Activated naive CD8-positive, alpha-beta T cell (primary cell): ENCODE measurements around the gene TERF2IP.

Experiments used
- H3K27ac Mint-ChIP-seq: one replicate; pipeline ENCODE4 v1.8.0; 2021; ENCODE audit warnings: mixed read lengths
- H3K27me3 Mint-ChIP-seq: one replicate; pipeline ENCODE4 v1.8.0; 2021; ENCODE audit warnings: mixed read lengths
- H3K36me3 Mint-ChIP-seq: one replicate; pipeline ENCODE4 v1.8.0; 2021; ENCODE audit warnings: mixed read lengths
- H3K4me1 Mint-ChIP-seq: one replicate; pipeline ENCODE4 v1.8.0; 2021; ENCODE audit warnings: low read depth, mixed read lengths
- H3K4me3 Mint-ChIP-seq: one replicate; pipeline ENCODE4 v1.8.0; 2021; ENCODE audit warnings: mild to moderate bottlenecking, mixed read lengths
- H3K9me3 Mint-ChIP-seq: one replicate; pipeline ENCODE4 v1.8.0; 2021; ENCODE audit warnings: low read depth, mixed read lengths

The TERF2IP gene

DNA sequence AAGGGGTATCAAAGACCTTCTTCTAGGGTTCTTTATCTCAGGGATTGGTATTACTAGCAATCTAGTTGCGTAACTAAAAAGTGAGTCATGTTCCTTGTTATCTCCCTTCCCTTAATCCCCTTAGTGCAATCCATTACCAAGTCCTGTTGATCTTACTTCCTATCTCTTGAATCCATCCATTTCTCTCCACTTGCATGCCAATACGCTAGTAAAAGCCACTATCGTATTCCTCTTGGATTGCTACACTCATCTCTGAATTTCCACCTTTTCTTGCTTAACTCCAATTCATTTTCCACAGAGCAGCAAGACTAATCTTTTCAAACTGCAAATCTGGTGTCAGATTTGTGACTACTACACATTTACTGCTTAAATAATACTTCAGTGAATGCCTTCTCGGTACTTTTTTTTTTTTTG, 22.6 kb upstream of the TERF2IP start:
- peak overlapping the region; percentile 46 for H3K27ac Mint-ChIP-seq

DNA sequence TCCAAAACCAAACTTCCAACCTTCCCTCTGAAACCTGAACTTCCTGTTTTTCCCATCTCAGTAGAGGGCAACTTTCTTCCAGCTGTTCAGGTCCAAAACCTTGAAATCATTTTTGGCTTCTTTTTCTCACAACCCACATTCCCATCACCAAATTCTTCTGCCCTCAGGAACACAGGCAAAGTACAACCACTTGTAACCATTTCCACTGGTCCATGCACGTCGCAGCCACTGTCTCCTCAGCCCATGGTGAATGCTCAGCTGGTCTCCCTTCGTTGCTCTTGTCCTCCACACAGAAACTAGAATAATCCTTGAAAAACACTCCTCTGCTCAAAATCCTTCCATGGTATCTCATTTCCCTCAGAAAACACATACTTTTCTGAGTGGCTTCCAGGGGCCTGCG, 20.8 kb upstream of the TERF2IP start:
- H3K9me3 Mint-ChIP-seq = no peaks in the 10 kb centered on the region
- peak overlapping the region; percentile 69 for H3K27ac Mint-ChIP-seq
- no peaks in the 10 kb centered on the region for H3K27me3 Mint-ChIP-seq
- peak overlapping the region; percentile 32 for H3K4me3 Mint-ChIP-seq
- peaks cover 49% of the 10 kb centered on the region for H3K4me1 Mint-ChIP-seq
- H3K36me3 Mint-ChIP-seq = peaks cover 31% of the 10 kb centered on the region

More for the DNA sequence above, 22.6 kb upstream of the TERF2IP start:
- Mint-ChIP-seq H3K4me1 (peaks cover 67% of the 10 kb centered on the region), H3K27me3 (no peaks in the 10 kb centered on the region), H3K4me3 (peak overlapping the region; percentile 51), H3K36me3 (peaks cover 33% of the 10 kb centered on the region), H3K9me3 (no peaks in the 10 kb centered on the region)

DNA sequence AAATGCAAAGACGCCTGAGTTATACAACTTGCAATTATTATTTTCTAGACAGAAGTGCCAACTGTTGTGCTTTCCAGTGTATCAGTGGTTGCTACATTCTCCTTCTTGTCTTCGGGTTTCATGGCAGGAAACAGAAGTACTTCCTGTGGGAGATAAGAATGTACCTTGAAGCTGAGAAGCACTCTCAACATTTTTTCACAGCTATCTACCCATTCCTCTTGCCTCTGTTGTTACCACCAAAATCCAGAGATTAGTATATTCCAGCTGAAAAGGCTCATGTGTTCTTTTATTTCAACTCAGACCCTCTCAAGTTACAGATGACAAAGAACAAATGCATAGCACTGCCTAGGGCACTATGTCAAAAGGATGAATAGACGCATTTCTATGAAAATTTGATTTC, 19.7 kb upstream of the TERF2IP start:
- peaks cover 41% of the 10 kb centered on the region for H3K4me1 Mint-ChIP-seq
- peaks cover 31% of the 10 kb centered on the region for H3K36me3 Mint-ChIP-seq
- H3K4me3 Mint-ChIP-seq = peak overlapping the region; percentile 14
- no peaks in the 10 kb centered on the region for H3K27me3 Mint-ChIP-seq
- no peaks in the 10 kb centered on the region for H3K9me3 Mint-ChIP-seq
- peak overlapping the region; percentile 69 for H3K27ac Mint-ChIP-seq

DNA sequence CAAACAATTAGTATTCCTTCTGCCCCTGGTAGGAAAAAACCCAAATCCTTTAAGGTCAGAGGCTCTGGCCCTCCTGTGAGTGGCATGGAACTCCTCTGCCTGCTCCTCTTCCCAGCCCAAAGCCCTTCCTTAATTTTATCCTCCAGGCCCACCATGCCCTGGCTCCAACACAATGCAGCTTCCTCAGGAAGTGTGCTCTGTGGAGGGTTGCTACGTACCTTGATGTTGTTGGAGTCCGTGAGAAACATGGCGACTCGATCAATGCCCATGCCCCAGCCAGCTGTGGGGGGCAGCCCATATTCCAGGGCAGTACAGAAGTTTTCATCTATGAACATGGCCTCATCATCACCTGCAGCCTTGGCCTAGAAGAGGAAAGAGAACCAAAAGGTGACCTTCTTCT, 19.2 kb upstream of the TERF2IP start:
- no peak overlapping the region for H3K4me3 Mint-ChIP-seq
- H3K27ac Mint-ChIP-seq = peak overlapping the region; percentile 69

DNA sequence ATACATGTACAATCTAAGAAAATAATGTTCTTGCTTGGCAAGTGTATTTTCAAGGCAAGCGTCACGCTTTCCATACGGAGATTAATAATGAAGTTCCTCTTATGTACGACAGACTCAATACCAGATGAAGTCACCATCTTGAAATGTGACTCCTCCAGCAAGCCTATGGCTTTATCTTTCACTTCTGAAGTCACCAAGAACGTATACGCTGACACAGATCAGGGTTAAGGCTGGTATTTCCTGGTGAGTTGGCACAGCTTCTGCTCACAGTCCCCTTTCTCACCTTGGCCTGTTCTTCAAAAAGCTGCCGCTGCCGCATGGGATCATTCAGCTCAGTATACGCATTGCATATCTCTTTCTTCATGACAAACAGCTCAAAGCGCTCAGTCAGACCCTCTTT, 18.4 kb upstream of the TERF2IP start:
- H3K36me3 Mint-ChIP-seq = peaks cover 33% of the 10 kb centered on the region
- H3K9me3 Mint-ChIP-seq = no peaks in the 10 kb centered on the region
- peaks cover 36% of the 10 kb centered on the region for H3K4me1 Mint-ChIP-seq
- peak overlapping the region; percentile 56 for H3K27ac Mint-ChIP-seq
- H3K27me3 Mint-ChIP-seq = no peaks in the 10 kb centered on the region
- peak overlapping the region; percentile 2 for H3K4me3 Mint-ChIP-seq

More for the DNA sequence above, 19.2 kb upstream of the TERF2IP start:
- Mint-ChIP-seq H3K4me1 (peaks cover 38% of the 10 kb centered on the region), H3K27me3 (no peaks in the 10 kb centered on the region), H3K36me3 (peaks cover 33% of the 10 kb centered on the region), H3K9me3 (no peaks in the 10 kb centered on the region)

DNA sequence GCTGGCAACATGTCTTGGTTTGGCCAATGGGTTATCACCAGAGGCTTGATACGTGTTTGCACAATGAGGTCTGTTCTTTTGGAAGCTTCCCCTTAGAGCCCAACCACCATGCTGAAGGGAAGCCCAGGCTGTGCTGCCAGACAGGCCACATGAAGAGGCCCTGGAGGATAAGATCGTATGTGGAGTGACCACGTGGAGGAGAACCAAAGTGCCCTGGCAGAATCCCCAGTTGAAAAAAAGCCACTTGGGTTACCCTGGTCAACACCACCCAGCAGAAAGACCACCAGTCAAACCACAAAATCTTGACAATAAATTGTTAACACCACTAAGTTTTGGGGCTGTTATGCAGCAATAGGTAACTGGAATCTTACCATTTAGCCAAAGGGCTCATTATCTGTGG, 17.5 kb upstream of the TERF2IP start:
- H3K27ac Mint-ChIP-seq = no peak overlapping the region
- peaks cover 34% of the 10 kb centered on the region for H3K4me1 Mint-ChIP-seq
- H3K4me3 Mint-ChIP-seq = no peak overlapping the region
- H3K36me3 Mint-ChIP-seq = peaks cover 29% of the 10 kb centered on the region
- no peaks in the 10 kb centered on the region for H3K9me3 Mint-ChIP-seq
- H3K27me3 Mint-ChIP-seq = no peaks in the 10 kb centered on the region

DNA sequence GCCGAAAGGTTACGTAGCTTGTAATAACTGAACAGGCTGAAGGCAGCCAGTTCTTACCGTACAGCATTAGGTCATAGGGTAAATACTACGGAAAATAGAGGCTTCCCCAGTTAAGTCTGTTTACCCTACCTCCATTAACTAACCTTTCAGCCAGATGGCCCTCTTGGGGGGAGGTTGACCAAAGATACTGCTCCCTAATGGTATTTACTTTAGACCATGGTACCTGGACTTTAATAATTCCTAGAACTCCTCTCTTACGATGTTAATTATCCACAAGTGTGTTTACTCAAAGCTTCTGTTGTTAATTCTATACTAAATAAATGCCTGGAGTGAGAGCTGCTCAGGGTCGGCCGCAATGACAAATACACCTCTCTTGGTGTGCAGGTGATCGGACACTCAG, 14.7 kb upstream of the TERF2IP start:
- no peak overlapping the region for H3K27ac Mint-ChIP-seq
- H3K4me3 Mint-ChIP-seq = no peak overlapping the region
- H3K27me3 Mint-ChIP-seq = no peaks in the 10 kb centered on the region
- no peaks in the 10 kb centered on the region for H3K9me3 Mint-ChIP-seq
- H3K4me1 Mint-ChIP-seq = peaks cover 19% of the 10 kb centered on the region
- peaks cover 18% of the 10 kb centered on the region for H3K36me3 Mint-ChIP-seq

DNA sequence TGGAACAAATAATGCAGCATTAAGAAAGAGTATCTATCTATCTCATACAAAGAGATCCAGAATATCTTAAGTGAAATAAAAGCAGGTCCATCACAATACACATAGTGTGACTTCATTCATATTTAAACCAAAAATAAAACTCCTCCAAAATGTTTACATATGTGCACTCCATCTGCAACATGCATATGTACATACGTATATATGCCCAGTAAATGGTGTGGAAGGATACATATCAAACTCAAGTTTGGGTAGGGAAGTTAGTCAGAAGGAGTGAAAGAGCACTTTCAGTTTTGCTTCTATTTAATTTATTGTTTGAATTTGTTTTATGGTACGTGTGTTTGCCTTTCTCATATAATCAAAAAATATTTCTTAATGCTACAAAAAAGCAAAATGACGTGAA, 12.5 kb upstream of the TERF2IP start:
- no peak overlapping the region for H3K4me3 Mint-ChIP-seq
- H3K36me3 Mint-ChIP-seq = peaks cover 11% of the 10 kb centered on the region
- peak overlapping the region; percentile 8 for H3K27ac Mint-ChIP-seq
- no peaks in the 10 kb centered on the region for H3K27me3 Mint-ChIP-seq
- no peaks in the 10 kb centered on the region for H3K9me3 Mint-ChIP-seq
- H3K4me1 Mint-ChIP-seq = peaks cover 8% of the 10 kb centered on the region

DNA sequence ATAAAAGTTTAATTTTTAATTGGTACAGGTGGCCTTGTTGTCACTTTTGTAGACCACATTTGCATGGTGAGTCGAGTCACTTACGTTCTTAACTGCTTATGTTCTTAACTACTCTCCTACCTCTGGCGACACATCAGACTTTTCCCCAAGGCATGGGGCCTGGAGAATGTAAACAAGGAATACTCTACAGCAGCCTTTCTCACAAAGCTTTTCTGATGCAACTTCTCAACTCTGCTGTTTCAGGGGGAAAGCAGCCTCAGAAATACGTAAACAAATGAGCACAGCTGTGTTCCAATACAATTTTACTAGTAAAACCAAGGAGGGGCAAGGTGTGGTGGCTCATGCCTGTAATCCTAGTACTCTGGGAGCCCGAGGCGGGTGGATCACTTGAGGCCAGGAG, 7.0 kb upstream of the TERF2IP start:
- H3K4me1 Mint-ChIP-seq = peaks cover 46% of the 10 kb centered on the region
- no peaks in the 10 kb centered on the region for H3K27me3 Mint-ChIP-seq
- peaks cover 10% of the 10 kb centered on the region for H3K36me3 Mint-ChIP-seq
- peak overlapping the region; percentile 22 for H3K27ac Mint-ChIP-seq
- H3K9me3 Mint-ChIP-seq = no peaks in the 10 kb centered on the region
- no peak overlapping the region for H3K4me3 Mint-ChIP-seq

DNA sequence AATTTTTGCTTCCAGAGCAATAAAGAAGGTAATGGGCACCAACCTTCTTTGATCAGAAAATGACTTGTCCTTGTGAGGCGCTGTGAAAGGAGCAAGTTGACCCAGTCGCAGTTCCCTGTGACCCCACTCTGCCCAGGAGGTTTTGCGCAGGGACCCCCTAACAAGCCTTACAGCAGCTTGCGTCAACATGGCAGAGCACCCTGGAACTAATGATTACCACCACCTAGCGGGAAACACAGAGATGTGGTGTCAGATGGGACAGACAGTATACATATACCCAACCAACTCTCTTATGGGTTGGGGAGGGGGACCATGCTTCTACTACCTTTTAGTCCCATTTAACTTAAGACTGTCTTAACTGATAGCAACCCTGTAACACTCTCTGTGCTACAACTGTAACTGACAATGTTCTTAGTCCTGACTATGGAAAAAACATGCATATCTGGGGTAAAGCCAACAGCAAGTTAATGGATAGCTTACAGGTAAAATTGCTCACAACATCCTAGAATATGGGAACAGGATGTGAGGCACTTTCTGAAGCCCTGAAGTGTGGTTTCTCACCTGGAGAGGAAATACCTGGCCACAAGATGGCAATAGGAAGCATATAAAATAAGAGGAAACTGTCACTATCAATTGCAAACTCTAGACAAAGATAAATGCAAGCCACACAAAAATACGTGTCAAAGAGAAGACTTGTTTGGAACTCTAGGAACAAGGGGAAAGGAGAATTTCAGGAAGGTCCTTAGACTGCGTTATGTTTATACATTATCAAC, 3.1 kb upstream of the TERF2IP start:
- H3K9me3 Mint-ChIP-seq = no peaks in the 10 kb centered on the region

DNA sequence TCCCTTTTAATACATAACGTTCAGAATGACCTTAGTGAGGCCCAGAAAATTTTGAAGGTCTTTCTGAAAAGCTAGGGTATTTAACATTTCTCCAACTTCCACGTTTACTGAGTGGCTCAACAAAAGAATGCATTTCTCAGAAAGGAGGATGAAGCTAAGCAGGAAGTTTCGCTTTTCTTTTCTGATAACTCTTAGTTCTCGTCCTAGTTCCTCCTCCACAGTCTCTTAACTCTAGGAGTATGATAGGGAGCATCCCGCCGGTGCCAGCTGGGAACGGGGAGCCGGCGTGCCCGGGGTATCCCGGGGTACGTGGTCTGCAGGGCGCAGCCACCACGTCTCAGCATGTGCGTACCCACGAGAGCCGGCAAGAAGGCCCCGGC, 471 bp upstream of the TERF2IP start:
- peak overlapping the region; percentile 99 for H3K27ac Mint-ChIP-seq
- H3K4me3 Mint-ChIP-seq = peak overlapping the region; percentile 98
- peaks cover 12% of the 10 kb centered on the region for H3K36me3 Mint-ChIP-seq
- H3K9me3 Mint-ChIP-seq = no peaks in the 10 kb centered on the region
- H3K27me3 Mint-ChIP-seq = no peaks in the 10 kb centered on the region
- peaks cover 58% of the 10 kb centered on the region for H3K4me1 Mint-ChIP-seq

More for the DNA sequence above, 3.1 kb upstream of the TERF2IP start:
- peak overlapping the region; percentile 98 for H3K4me3 Mint-ChIP-seq
- no peaks in the 10 kb centered on the region for H3K27me3 Mint-ChIP-seq
- H3K27ac Mint-ChIP-seq = peak overlapping the region; percentile 82
- peaks cover 56% of the 10 kb centered on the region for H3K4me1 Mint-ChIP-seq
- peaks cover 10% of the 10 kb centered on the region for H3K36me3 Mint-ChIP-seq

DNA sequence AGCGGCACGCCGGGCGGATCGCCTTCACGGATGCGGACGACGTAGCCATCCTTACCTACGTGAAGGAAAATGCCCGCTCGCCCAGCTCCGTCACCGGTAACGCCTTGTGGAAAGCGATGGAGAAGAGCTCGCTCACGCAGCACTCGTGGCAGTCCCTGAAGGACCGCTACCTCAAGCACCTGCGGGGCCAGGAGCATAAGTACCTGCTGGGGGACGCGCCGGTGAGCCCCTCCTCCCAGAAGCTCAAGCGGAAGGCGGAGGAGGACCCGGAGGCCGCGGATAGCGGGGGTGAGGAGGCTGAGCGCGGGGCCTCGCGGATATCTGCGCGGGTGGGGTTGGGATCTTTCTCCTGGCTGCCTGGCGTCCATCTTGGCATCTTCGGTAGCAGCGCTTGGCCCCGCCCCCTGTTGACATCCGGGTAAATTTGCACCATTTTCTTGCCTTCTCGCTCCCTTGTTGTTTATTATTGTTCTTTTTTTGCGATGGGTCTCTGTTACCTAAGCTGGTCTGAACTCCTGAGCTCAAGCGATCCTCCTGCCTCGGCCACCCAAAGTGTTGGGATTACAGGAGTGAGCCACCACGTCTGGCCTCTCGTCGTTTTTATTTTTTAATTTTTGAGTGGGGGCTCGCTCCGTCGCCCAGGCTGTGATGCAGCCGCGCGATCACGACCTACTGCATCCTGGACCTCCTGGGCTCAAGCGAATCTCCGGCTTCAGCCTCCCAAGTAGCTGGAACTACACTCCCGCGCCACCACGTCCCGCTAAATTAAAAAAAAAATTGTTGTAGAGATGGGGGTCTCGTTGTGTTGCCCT, 898 bp downstream of the TERF2IP start:
- peaks cover 63% of the 10 kb centered on the region for H3K4me1 Mint-ChIP-seq
- H3K27me3 Mint-ChIP-seq = no peaks in the 10 kb centered on the region
- peak overlapping the region; percentile 95 for H3K4me3 Mint-ChIP-seq
- H3K9me3 Mint-ChIP-seq = no peaks in the 10 kb centered on the region
- peak overlapping the region; percentile 96 for H3K27ac Mint-ChIP-seq
- peaks cover 12% of the 10 kb centered on the region for H3K36me3 Mint-ChIP-seq

DNA sequence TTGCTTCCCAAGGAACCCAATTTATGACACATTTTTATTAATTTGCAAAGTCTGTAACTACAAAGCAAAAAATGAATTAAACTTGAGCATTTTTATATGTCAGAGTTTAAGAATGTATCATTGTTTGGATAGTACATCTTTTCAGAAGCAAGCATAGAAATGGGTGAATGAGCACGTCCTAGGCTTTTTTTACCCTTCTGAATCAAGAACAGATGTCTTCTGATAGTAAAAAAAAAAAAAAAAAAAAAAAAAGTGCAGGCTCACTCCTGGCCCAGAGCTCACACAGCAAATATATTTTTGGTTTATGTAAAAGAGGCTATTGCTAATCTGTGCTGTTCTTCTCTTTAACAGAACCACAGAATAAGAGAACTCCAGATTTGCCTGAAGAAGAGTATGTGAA, 6.3 kb downstream of the TERF2IP start:
- no peak overlapping the region for H3K4me3 Mint-ChIP-seq
- H3K27ac Mint-ChIP-seq = peak overlapping the region; percentile 90
- no peaks in the 10 kb centered on the region for H3K9me3 Mint-ChIP-seq
- peaks cover 7% of the 10 kb centered on the region for H3K36me3 Mint-ChIP-seq
- no peaks in the 10 kb centered on the region for H3K27me3 Mint-ChIP-seq
- peaks cover 49% of the 10 kb centered on the region for H3K4me1 Mint-ChIP-seq

DNA sequence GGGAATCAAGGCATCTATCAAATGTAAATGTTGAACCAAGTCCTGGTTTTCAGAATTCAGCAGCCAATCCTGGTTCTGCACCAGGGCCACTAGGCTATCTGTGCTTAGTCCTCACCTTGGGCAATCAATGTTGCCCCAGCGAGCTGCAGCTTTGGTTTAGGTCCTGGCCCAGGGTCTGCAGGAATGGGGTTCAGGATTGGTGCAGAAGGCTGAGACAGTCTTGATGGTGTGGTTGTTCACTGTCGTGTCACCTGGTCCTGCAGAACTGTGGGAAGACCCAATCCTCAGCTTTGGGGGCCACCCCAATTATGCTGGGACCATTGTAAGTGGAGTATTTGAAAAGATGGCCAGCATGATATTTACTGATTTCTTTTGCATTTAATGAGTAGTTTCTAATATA, 10.6 kb downstream of the TERF2IP start:
- H3K27me3 Mint-ChIP-seq = no peaks in the 10 kb centered on the region
- H3K4me1 Mint-ChIP-seq = peaks cover 21% of the 10 kb centered on the region
- H3K9me3 Mint-ChIP-seq = no peaks in the 10 kb centered on the region
- H3K27ac Mint-ChIP-seq = no peak overlapping the region
- H3K36me3 Mint-ChIP-seq = peaks cover 3% of the 10 kb centered on the region
- no peak overlapping the region for H3K4me3 Mint-ChIP-seq

DNA sequence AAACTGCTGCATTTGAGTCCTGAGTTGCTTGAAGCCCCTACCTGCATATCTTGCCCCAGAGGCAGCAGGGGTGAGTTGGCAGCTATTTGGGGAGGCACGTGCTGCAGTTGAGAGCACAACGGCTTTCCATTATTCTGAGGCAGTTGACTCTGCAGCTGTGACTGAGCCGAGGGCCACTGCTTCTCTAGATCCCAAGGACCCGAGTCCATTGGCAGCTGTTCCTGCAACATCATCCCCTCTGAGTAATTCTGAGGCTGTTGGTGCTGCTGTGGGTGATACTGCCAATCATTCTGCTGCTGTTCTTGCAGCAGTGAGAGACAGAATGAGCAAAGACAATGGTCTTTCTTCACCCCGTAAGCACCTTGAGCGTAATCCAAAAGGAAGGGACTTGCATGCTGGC, 12.7 kb downstream of the TERF2IP start:
- Mint-ChIP-seq H3K4me3 (no peak overlapping the region), H3K9me3 (no peaks in the 10 kb centered on the region), H3K4me1 (peaks cover 8% of the 10 kb centered on the region)

More for the DNA sequence above, 12.7 kb downstream of the TERF2IP start:
- no peaks in the 10 kb centered on the region for H3K27me3 Mint-ChIP-seq
- peaks cover 3% of the 10 kb centered on the region for H3K36me3 Mint-ChIP-seq
- H3K27ac Mint-ChIP-seq = peak overlapping the region; percentile 22
